Neuronal stem cell (in vitro differentiated cells): ENCODE measurements around the gene MIB1.

Experiments used
- DNase-seq: peaks from one replicate; pipeline ENCODE4 v3.0.0-alpha.2; 2013; ENCODE audit warnings: low spot score
- H2AFZ ChIP-seq: one replicate; pipeline ENCODE4 v1.6.1; 2013; ENCODE audit warnings: mild to moderate bottlenecking, low read length, inconsistent platforms
- H2AK5ac ChIP-seq: 2 replicates; pipeline ENCODE4 v1.6.1; 2013; ENCODE audit warnings: low read depth, mild to moderate bottlenecking, inconsistent platforms, low read length, moderate library complexity, mixed read lengths
- H2BK120ac ChIP-seq: 2 replicates; pipeline ENCODE4 v1.6.1; 2013; ENCODE audit warnings: low read depth, mild to moderate bottlenecking, inconsistent platforms, low read length, moderate library complexity, mixed read lengths
- H2BK12ac ChIP-seq: one replicate; pipeline ENCODE4 v1.6.1; 2013; ENCODE audit warnings: low read length, inconsistent platforms
- H2BK15ac ChIP-seq: 2 replicates; pipeline ENCODE4 v1.6.1; 2013; ENCODE audit warnings: mild to moderate bottlenecking, low read length, inconsistent platforms, mixed read lengths
- H2BK5ac ChIP-seq: one replicate; pipeline ENCODE4 v1.6.1; 2013; ENCODE audit warnings: inconsistent platforms, mild to moderate bottlenecking, low read length, moderate library complexity
- H3K14ac ChIP-seq: one replicate; pipeline ENCODE4 v1.6.1; 2013; ENCODE audit warnings: low read length, inconsistent platforms
- H3K18ac ChIP-seq: 2 replicates; pipeline ENCODE4 v1.6.1; 2013; ENCODE audit warnings: low read length, inconsistent platforms
- H3K23ac ChIP-seq: 2 replicates; pipeline ENCODE4 v1.6.1; 2013; ENCODE audit warnings: low read depth, mild to moderate bottlenecking, mixed read lengths, low read length, inconsistent platforms; ENCODE audit not compliant: poor library complexity
- H3K27ac ChIP-seq: replicated peaks from 3 replicates; pipeline ENCODE4 v1.5.1; 2013; ENCODE audit warnings: low read length, inconsistent platforms
- H3K27me3 ChIP-seq, 3 experiments: 2 replicates each; pipeline ENCODE4 v1.6.1; 2013; ENCODE audit warnings: low read length in 3 of 3, mild to moderate bottlenecking in 2 of 3, inconsistent platforms in 1 of 3, low read depth in 1 of 3, mixed read lengths in 1 of 3, moderate library complexity in 1 of 3; ENCODE audit not compliant: control insufficient read depth in 3 of 3, insufficient read depth in 3 of 3
- H3K36me3 ChIP-seq, 2 donors: replicated peaks in 1 of 2; 2 replicates each; pipeline ENCODE4 v1.6.1; 2013; ENCODE audit warnings: low read length in 2 of 2; ENCODE audit not compliant: control insufficient read depth in 2 of 2, insufficient read depth in 2 of 2
- H3K4ac ChIP-seq: 2 replicates; pipeline ENCODE4 v1.6.1; 2013; ENCODE audit warnings: inconsistent platforms, mild to moderate bottlenecking, low read length, moderate library complexity
- H3K4me1 ChIP-seq, 2 donors: 1 replicate in 1 of 2; 2 replicates in 1 of 2; pipeline ENCODE4 v1.6.1; 2013; ENCODE audit warnings: low read length in 2 of 2, low read depth in 1 of 2; ENCODE audit not compliant: control insufficient read depth in 2 of 2, insufficient read depth in 1 of 2
- H3K4me2 ChIP-seq: one replicate; pipeline ENCODE4 v1.6.1; 2013; ENCODE audit warnings: mild to moderate bottlenecking, low read length, inconsistent platforms; ENCODE audit not compliant: insufficient read depth, poor library complexity, severe bottlenecking
- H3K4me3 ChIP-seq, 2 donors: 2 replicates each; pipeline ENCODE4 v1.5.1; 2013; ENCODE audit warnings: low read length in 2 of 2, mild to moderate bottlenecking in 2 of 2, inconsistent platforms in 1 of 2, moderate library complexity in 1 of 2
- H3K79me1 ChIP-seq: one replicate; pipeline ENCODE4 v1.6.1; 2013; ENCODE audit warnings: low read depth, mild to moderate bottlenecking, inconsistent platforms, low read length, moderate library complexity
- H3K9ac ChIP-seq: one replicate; pipeline ENCODE4 v1.6.1; 2013; ENCODE audit warnings: mild to moderate bottlenecking, low read depth, low read length, inconsistent platforms; ENCODE audit not compliant: poor library complexity
- H3K9me3 ChIP-seq, 2 donors: replicated peaks in 1 of 2; 2 replicates each; pipeline versions ENCODE3 to v1.6.1; 2013; ENCODE audit warnings: low read length in 2 of 2, mild to moderate bottlenecking in 2 of 2, inconsistent platforms in 1 of 2, low read depth in 1 of 2, mixed read lengths in 1 of 2, moderate library complexity in 1 of 2; ENCODE audit not compliant: control insufficient read depth in 2 of 2, insufficient read depth in 1 of 2
- H4K8ac ChIP-seq: one replicate; pipeline ENCODE4 v1.6.1; 2013; ENCODE audit warnings: low read depth, mild to moderate bottlenecking, inconsistent platforms, low read length, moderate library complexity
- H4K91ac ChIP-seq: one replicate; pipeline ENCODE4 v1.6.1; 2013; ENCODE audit warnings: low read length, low read depth, mild to moderate bottlenecking, inconsistent platforms; ENCODE audit not compliant: poor library complexity
- WGBS, 2 donors: extraction: QIAGEN DNeasy Blood & Tissue Kit; methylation state at CpG; one replicate each; pipeline ENCODE4 v1.1.7; 2013; ENCODE audit warnings: missing lambda C conversion rate in 2 of 2, mixed read lengths in 1 of 2; ENCODE audit not compliant: insufficient read length in 2 of 2, insufficient replicate concordance in 1 of 2; ENCODE audit errors: extremely low coverage in 2 of 2; 5-methylcytosine and 5-hydroxymethylcytosine counted together

MIB1 gene

DNA sequence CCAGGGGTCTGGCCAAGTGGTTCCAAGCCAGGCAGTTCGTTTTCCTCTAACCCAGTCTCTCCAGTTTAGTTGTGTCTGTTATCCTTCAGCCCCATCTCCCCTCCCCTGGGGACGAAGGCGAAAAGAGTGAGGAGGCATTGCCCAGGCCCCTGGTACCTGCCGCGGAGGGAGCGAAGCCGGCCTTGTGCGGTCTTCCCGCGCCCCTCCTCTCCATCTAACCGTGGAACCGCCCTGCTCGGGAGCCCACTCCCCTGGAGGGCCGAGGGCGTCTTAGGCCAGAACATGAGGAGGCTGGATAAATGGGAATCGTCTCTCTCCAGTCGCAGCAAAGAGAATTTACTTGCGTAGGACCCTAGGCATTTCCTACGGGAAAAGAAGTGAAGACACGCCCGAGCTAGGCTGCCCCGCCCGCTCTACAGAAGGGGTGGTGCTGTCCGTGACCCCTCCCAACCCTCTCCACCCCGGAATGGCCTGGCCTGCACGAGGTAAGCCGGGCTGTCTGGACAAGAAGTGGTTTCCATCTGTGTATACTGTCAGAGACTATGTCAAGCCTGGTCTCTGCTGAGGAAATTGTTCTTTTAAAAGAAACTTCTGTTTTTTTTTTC is 156.2 kb downstream of the MIB1 start:
- Histone ChIP-seq H2BK12ac (no peak overlapping the region), H3K27me3 (no peaks in the 10 kb centered on the region), H3K79me1 (no peaks in the 10 kb centered on the region), H4K91ac (no peak overlapping the region), H2BK120ac (no peak overlapping the region), H3K9me3 (no peaks in the 10 kb centered on the region), H4K8ac (no peak overlapping the region), H2BK5ac (no peak overlapping the region), H3K4me3 (no peak overlapping the region), H2AFZ (no peak overlapping the region), H3K9ac (no peak overlapping the region), H3K14ac (no peak overlapping the region), H3K23ac (no peak overlapping the region), H2BK15ac (no peak overlapping the region), H3K4me2 (no peak overlapping the region), H3K27ac (no peak overlapping the region), H3K18ac (no peak overlapping the region), H3K36me3 (no peaks in the 10 kb centered on the region), H3K4me1 (no peaks in the 10 kb centered on the region), H3K4ac (no peak overlapping the region), H2AK5ac (no peak overlapping the region)
- DNase-seq: no peak
- WGBS, 2 donors: no CpG with 5 or more reads among the region's 27 CpGs

DNA sequence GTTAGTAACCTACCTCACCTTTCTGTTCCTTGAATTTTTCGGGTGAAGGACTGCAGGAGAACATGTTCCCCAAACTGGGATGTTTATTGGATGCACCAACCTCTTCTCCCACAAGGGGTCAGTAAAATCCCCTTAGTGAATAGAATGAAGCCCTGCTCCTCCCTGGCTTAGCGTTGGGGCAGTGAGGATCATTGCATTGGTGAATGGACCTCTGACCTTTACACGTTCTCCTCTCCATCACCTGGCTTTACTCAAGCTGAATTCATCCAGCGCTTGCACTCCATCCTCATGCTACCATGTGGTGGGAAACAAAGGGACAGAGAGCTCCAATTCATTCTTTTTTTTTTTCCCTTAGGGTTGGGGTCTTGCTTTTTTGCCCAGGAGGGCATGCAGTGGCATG is 157.2 kb downstream of the MIB1 start:
- Histone ChIP-seq H4K91ac (no peak overlapping the region), H2AFZ (peak overlapping the region; percentile 57), H2AK5ac (no peak overlapping the region), H2BK5ac (no peak overlapping the region), H2BK120ac (no peak overlapping the region), H3K4me2 (no peak overlapping the region), H3K18ac (no peak overlapping the region), H3K4ac (no peak overlapping the region), H3K4me1 (no peaks in the 10 kb centered on the region), H2BK15ac (no peak overlapping the region), H3K14ac (no peak overlapping the region), H3K9ac (no peak overlapping the region), H3K23ac (no peak overlapping the region), H3K9me3 (no peaks in the 10 kb centered on the region), H2BK12ac (no peak overlapping the region), H3K27me3 (no peaks in the 10 kb centered on the region), H3K27ac (no peak overlapping the region), H3K36me3 (no peaks in the 10 kb centered on the region), H3K4me3 (no peak overlapping the region), H3K79me1 (no peaks in the 10 kb centered on the region), H4K8ac (no peak overlapping the region)
- WGBS, 2 donors: no CpG with 5 or more reads among the region's 4 CpGs
- DNase-seq: peak; percentile 63

DNA sequence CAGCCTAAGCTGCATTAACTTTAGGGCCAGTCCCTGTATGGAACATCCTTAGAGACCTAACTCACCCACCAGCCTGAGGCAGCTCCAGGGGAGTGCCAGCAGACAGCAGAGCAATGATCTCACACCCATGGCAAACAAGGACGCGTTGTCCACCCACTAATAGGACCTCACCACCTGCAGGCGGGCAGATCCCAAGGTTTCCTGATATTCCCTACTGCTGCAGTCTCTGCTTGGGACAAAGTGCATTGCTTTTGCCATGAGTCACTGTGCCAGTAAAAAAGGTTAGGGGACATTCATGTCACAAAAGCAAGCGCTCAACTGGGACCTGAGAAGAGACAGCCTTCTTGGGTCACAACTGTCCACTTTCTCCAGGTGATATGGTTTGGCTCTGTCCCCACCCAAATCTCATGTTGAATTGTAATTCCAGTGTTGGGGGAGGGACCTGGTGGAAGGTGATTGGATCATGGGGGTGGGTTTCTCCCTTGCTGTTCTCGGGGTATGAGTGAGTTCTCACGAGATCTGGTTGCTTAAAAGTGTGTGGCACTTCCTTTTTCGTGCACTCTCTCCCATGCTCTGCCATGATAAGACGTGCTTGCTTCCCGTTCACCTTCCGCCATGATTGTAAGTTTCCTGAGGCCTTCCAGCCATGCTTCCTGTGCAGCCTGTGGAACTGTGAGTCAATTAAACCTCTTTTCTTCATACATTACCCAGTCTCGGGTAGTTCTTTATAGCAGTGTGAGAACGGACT is 160.2 kb downstream of the MIB1 start:
- no peaks in the 10 kb centered on the region for H3K4me1 ChIP-seq
- H4K91ac ChIP-seq: no peak overlapping the region
- no peaks in the 10 kb centered on the region for H3K79me1 ChIP-seq
- H4K8ac ChIP-seq: no peak overlapping the region
- H3K23ac ChIP-seq: no peak overlapping the region
- peaks cover 0 to 6% (median 0%) of the 10 kb centered on the region in 3 experiments for H3K27me3 ChIP-seq
- H3K9me3 ChIP-seq: no peaks in the 10 kb centered on the region
- no peak overlapping the region for H3K4me2 ChIP-seq
- no peak overlapping the region for H3K18ac ChIP-seq
- no CpG with 5 or more reads among the region's 12 CpGs for WGBS, 2 donors
- H3K9ac ChIP-seq: no peak overlapping the region
- no peak overlapping the region for H3K27ac ChIP-seq
- H2AFZ ChIP-seq: peak overlapping the region; percentile 15
- H3K4ac ChIP-seq: no peak overlapping the region
- H3K36me3 ChIP-seq: no peaks in the 10 kb centered on the region
- no peak overlapping the region for H2BK12ac ChIP-seq
- no peak overlapping the region for H2AK5ac ChIP-seq
- H3K4me3 ChIP-seq: no peak overlapping the region
- no peak overlapping the region for H2BK15ac ChIP-seq
- H2BK120ac ChIP-seq: no peak overlapping the region
- H3K14ac ChIP-seq: no peak overlapping the region
- H2BK5ac ChIP-seq: no peak overlapping the region
- no peak for DNase-seq

DNA sequence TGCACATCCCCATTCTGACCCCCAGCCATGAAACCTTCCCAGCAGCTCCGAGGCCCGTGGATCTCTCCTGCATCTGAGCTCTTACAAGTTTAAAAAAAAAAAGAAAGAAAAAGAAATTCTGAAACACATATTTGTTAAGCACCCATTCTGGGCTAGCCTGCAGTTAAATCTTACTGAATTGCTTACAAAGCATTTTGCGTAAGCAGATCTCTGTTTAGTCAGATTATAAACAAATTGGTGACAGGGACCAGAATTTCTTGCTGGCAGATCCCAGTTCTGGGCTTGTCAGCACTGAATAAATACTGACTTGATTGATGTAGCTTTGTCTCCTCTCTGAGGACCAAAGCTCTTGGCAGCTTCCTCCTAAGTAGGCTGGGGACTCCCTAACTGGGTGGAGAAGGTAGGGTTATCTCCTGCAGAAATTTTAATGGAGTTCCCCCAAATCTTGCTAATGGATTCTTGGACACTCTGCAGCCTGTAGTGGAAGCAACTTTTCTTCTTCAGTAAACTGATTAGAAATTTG is 160.9 kb downstream of the MIB1 start:
- H4K91ac ChIP-seq: no peak overlapping the region
- no peak overlapping the region for H3K14ac ChIP-seq
- H3K4me1 ChIP-seq: no peaks in the 10 kb centered on the region
- no peak for DNase-seq
- H3K27me3 ChIP-seq: peaks cover 0 to 10% (median 0%) of the 10 kb centered on the region in 3 experiments
- no peak overlapping the region for H2BK12ac ChIP-seq
- peak overlapping the region; percentile 15 for H2AFZ ChIP-seq
- no peak overlapping the region for H2AK5ac ChIP-seq
- H2BK15ac ChIP-seq: no peak overlapping the region
- WGBS, 2 donors: no CpG with 5 or more reads among the region's 3 CpGs
- H3K4ac ChIP-seq: no peak overlapping the region
- H3K9ac ChIP-seq: no peak overlapping the region
- H3K4me2 ChIP-seq: no peak overlapping the region
- no peaks in the 10 kb centered on the region for H3K9me3 ChIP-seq
- H3K23ac ChIP-seq: no peak overlapping the region
- H2BK5ac ChIP-seq: no peak overlapping the region
- H3K79me1 ChIP-seq: no peaks in the 10 kb centered on the region
- H4K8ac ChIP-seq: no peak overlapping the region
- no peak overlapping the region for H3K27ac ChIP-seq
- H2BK120ac ChIP-seq: no peak overlapping the region
- no peak overlapping the region for H3K4me3 ChIP-seq
- H3K18ac ChIP-seq: no peak overlapping the region
- no peaks in the 10 kb centered on the region for H3K36me3 ChIP-seq
